Keratinocyte (primary cell): ENCODE measurements around the gene CD3E.

Experiments used
- EZH2 ChIP-seq: IDR thresholded peaks from one replicate; pipeline ENCODE4 v1.6.1; 2012; ENCODE audit warnings: inconsistent platforms, mild to moderate bottlenecking, low read length, moderate library complexity
- TF ChIP-seq, protein P1 (sequence below), 3 experiments: IDR thresholded peaks in 1 of 3; conservative IDR thresholded peaks in 1 of 3; optimal IDR thresholded peaks in 1 of 3; 2 replicates in 2 of 3; 3 replicates in 1 of 3; pipeline versions ENCODE3 to v1.5.1; 2011; ENCODE audit warnings: low read length in 3 of 3, mild to moderate bottlenecking in 3 of 3, moderate library complexity in 2 of 3, control low read depth in 1 of 3, inconsistent platforms in 1 of 3; ENCODE audit not compliant: insufficient read depth in 2 of 3; ENCODE audit errors: extremely low read depth in 1 of 3

DNA sequence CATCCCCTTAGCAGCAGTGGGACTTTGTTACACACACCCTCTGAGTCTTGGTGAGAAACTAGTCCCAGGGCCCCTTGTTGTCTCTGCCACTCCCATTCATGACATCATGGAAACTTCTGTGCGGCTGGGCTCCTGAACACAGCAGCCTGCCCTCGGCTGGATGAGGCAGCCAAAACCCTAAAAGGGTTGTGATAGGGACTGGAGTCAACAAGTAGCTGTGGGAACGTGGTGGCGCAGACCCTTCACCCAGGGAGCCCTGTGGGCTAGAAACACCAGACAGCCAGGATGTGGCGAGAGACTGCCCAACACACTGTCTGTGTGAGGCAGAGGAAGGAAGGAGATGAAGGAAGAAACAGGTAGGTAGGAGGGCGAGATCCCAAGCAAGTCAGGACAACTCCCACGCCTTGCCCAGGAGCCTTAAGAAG is 34.1 kb downstream of the CD3E start:
- TF ChIP-seq, protein P1, sequence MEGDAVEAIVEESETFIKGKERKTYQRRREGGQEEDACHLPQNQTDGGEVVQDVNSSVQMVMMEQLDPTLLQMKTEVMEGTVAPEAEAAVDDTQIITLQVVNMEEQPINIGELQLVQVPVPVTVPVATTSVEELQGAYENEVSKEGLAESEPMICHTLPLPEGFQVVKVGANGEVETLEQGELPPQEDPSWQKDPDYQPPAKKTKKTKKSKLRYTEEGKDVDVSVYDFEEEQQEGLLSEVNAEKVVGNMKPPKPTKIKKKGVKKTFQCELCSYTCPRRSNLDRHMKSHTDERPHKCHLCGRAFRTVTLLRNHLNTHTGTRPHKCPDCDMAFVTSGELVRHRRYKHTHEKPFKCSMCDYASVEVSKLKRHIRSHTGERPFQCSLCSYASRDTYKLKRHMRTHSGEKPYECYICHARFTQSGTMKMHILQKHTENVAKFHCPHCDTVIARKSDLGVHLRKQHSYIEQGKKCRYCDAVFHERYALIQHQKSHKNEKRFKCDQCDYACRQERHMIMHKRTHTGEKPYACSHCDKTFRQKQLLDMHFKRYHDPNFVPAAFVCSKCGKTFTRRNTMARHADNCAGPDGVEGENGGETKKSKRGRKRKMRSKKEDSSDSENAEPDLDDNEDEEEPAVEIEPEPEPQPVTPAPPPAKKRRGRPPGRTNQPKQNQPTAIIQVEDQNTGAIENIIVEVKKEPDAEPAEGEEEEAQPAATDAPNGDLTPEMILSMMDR (optimal IDR thresholded peaks at IDR 0.05 in 1 of 3, IDR thresholded peaks at IDR 0.05 in 1 of 3, conservative IDR thresholded peaks at IDR 0.05 in 1 of 3; ENCODE audit: extremely low read depth in 1 of 3, insufficient read depth in 2 of 3, low read length in 3 of 3), result no peak
- no peak for TF ChIP-seq EZH2
